Brain pericyte (primary cell): Measurements from ENCODE around the gene TLE4.
"Not testable (repeated sequence)": the region's sequence is repeated elsewhere in the genome, so short reads cannot be mapped to it uniquely, and the experiment has no call there.

Experiments
- DNase-seq: peaks from one replicate; pipeline ENCODE4 v3.0.0-alpha.2; 2012; ENCODE audit warnings: low read depth, low spot score

Gene TLE4

DNA sequence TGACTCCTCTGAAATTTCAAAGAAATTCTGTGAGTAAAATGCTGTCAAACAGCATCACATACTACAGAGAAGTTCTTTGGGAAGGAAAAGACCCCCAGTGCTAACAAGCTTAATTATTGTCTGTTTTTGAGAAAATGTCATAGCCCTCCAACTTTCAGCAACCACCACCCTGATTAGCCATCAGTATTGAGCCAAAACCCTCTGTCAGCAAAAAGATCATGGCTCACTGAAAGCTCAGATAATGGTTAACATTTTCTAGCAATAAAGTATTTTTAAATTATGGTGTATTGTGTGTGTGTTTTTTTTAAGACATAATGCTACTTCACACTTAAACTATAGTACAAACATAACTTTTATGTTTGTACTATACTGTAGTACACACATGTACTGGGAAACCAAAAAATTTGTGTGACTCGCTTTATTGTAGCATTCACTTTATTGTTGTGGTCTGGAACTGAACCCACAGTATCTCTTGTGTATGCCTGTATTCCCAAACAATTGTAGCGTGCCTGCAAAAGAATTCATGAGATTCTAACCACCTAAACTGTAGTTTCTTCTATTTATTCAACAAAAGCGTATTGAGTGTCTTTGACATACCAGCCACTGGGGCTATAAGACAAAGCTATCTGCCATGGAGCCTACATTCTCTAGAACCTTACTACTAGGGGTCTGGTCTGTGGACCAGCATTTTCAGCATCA is 31.6 kb downstream of the TLE4 start:
- DNase-seq: no peak

DNA sequence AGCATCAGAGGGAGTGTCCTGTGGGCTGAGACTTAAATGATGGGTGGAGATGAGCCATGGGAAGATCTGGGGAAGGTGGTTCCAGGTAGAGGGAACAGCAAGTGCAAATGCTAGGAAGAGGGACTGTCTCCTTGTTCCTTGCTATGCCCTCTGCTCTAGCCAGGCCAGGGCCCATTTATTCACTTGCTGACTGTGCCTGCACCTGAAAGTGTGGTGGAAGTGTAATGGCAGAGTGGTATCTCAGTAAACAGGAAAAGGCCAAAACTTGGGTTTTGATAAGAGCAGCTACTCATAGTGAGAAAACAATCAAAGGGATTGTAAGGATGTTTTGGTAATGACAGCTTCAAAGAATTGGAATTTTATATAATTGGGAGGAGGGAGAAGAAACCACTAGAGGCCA is 32.4 kb downstream of the TLE4 start:
- DNase-seq: no peak

DNA sequence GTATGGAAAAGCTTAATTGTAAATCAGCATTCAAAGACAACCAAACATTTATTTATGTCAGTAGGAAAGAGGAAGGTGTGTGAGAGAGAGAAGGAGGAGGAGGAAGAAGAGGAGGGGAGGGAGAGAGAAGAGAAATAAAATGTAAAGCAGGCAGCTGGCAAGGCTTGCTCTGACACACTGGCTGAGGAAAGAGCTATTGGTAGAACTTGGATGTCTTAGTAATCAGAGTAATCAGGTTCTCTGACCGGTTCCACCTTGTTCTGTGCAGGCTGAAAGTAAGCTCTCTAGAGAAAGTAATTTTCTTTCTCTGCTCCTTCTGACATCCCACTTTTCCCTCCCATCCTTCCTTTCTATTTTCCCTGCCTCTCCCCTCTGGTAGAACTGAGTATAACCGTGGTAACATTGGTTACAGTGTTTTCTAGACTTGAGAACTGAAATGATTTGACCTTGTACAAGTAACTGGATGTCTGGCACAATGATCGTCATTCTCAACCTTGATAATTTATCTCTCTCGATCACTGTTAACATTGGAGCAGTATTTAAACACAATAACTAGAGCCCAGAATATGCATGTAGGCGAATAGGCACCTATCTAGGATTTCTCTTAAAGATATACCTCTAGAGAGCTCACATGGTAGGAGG is 33.3 kb downstream of the TLE4 start:
- no peak for DNase-seq

DNA sequence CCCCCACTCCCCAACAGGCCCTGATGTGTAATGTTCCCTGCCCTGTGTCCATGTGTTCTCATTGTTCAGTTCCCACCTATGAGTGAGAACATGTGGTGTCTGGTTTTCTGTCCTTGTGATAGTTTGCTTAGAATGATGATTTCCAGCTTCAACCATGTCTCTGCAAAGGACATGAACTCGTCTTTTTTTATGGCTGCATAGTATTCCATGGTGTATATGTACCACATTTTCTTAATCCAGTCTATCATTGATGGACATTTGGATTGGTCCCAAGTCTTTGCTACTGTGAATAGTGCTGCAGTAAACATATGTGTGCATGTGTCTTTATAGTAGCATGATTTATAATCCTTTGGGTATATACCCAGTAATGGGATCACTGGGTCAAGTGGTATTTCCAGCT is 34.8 kb downstream of the TLE4 start:
- DNase-seq: not testable (repeated sequence)

DNA sequence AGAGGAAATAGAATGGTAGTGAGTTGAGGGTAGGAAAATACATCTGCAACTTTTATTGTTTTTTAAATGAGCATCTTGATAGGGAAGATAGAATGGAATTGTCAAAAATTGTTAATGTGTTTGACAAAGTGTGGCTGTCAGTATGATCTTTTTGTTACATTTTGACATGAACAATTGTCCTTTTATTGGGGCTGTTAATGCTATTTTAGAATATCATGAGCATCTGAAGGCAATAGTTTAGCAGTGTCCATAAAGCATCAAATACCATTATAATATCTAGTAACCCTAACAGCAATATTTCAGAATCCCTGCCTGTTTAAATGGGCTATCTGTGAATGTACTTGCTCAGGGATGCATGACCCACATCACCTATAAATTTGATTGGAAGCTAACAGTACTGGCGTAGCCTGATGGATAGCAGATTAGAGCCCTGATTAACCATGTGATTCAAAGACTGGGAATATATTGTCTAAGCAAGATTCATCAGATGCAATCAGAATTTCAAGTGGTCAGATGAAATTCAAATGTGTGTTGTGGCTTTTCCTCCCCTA is 37.8 kb downstream of the TLE4 start:
- DNase-seq: no peak

DNA sequence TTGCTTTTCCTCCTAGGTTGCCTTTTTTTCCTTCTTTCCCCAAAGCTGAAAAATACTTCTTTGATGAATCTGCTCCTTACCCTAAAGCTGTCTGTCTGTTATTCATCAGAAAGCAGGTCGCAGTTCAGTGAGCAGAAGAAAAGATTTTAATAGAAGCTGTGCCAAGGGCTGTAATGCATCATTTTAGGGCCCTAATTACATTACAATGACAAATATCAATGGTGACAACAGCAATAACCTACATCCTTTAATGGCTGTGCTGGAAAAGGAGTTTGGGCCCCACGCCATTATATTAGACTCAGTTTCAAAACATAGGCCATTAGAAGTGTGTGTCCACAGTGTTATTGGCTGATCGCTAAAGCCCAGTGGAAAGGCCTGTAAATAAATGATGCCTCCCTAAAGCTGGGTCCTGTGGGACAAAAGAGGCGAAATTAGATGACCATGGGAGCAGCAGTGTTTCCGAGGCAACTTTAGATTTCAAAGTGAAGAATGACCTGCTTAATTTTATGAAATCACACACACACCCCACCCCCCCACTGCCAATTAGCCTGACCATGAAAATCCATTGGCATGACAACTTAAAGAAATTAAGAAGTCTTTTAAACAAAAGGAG is 38.4 kb downstream of the TLE4 start:
- no peak for DNase-seq

DNA sequence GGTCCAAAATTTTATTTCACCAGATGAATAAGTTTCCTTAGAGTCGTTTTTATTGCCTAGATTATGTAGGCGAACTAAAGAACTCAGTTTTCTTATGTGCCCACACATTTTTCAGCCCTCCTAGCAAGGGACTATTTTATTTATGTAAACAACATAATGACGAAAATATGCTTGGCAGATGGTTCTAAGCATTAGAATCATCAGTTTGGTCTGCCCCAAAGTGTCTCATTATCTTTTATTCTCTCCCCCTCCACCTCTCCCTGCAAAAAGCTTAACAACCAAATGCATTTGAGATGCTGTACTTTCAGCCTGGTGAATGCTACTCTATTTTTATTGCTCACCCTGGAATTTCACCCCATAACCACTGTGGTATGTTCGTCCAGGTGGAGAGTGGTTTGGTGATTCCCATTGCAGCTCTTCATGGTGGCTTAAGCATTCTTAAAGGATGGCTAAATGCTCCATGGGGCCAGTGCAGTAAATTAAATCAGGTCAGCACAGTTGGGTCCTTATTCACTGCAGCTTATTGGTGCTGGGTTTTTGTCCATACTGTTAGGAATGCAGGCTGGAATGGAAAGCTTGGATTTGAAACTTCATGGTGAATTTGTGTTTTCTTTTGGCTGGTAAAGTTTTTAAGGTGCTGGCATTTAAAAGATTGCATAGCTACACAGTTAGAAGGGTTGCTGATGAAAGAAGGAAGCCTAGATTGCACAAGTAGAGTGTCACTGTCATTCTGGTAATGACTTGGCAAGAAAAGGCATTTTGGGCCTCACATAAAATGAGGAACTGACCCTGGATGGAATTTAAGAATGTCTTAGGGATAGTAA is 39.2 kb downstream of the TLE4 start:
- no peak for DNase-seq

DNA sequence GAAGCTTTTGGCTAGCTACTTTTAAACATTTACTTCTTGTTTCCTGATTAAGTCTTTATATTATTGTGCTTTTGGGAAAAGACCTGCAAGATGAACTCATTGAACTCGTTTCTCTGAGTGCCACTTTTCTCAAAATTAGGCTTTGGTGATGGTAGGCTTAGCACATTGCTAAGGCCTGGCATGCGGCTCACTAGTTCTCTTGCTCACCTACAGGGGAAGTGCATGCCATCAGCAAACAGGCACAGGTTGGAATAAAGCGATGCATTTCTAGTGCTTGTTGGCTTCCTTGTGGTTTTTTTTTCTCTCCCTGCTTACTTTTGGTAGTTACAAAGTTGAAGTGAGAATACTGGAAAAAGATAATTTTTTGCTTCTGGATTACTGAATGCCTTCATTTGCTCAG is 41.4 kb downstream of the TLE4 start:
- no peak for DNase-seq

DNA sequence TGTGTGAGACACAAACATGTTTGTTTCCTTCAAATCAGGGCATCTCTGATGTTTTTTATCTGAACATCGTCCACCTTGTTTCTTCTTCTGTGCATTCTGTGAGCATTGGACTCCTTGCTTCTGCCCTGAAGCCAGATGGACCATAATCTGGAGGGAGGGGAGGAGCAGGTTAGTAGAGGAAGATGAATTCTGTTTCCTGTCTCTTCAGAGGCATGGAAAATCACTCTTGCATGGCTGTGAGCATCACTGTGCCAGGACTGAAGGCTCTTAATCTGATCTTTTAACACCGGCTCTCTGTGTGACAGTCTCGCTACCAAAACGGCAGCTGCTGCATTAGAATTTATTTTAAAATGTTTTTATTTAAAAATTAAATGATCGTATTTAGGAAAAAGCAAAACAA is 43.3 kb downstream of the TLE4 start:
- no peak for DNase-seq

DNA sequence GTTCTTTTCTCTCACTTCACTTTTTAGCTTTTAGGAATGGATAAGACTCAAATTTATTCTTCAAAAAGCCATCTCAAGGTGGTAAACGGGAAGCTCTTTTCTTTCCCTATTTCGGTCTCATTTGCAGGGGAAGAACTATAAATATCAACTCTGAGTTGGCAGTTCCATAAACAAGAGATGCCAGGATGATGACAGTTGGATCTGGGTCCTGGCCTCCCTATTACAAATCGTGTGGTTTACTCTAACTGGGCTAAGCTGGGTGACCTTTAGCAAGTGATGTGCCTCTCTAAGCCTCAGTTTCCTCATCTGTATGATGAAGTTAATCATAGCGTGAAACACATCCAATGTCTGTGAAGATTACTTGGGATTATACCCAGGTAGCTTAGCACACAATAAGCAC is 44.2 kb downstream of the TLE4 start:
- no peak for DNase-seq

DNA sequence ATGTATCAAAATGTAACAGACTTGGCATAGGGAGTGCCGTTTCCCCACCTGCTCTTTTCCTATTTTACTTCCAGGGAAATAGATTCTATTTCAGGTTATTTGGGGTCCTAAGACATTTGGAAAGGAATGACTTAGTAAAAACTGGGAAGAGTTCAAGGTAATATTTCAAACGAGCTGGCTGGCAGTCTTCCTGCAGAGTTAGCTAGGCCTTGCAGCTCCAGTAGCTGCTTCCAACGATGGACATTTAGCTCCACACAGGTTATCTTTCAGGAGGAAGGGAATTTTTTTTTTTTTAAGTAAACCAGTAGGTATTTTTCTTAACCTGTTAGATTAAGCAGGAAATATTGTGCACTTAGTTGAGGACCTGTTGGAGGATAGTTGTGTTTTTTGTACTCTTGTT is 45.2 kb downstream of the TLE4 start:
- no peak for DNase-seq

DNA sequence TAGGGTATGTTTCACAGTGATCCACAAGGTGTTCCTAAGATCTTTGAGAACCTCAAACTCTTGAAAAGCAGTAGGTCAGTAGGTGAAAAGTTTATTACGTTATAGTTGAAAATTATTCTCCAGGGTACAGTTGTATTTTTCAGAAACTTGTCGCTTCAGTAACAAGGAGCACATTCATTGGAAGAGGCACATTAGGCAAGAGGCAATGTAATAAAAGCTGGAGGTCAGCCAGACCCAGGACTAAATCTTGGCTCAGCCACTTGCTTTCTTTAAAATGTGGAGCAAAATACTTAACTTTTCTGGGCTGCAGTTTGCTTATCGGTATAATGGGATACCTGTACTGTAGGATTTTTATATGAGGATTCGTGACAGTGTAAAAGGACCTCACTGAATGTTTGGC is 45.6 kb downstream of the TLE4 start:
- no peak for DNase-seq

DNA sequence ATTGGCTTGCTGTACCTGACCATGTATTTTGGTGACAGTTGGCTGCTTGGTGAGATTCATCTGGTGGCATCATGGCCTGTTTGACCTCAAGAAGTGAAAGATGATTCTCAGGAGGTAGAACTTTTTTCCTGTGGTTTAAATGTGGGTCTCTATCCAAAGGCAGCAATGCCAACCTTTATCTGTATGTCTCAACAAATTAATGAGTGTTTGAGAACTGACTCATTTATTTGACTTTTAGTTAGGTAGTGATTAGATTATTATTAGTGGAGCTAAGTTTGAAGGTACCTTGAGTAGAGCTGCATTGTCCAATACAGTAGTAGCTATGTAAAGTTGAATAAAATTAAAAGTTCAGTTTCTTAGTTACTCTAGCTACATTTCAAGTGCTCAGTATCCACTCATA is 48.2 kb downstream of the TLE4 start:
- DNase-seq: no peak

DNA sequence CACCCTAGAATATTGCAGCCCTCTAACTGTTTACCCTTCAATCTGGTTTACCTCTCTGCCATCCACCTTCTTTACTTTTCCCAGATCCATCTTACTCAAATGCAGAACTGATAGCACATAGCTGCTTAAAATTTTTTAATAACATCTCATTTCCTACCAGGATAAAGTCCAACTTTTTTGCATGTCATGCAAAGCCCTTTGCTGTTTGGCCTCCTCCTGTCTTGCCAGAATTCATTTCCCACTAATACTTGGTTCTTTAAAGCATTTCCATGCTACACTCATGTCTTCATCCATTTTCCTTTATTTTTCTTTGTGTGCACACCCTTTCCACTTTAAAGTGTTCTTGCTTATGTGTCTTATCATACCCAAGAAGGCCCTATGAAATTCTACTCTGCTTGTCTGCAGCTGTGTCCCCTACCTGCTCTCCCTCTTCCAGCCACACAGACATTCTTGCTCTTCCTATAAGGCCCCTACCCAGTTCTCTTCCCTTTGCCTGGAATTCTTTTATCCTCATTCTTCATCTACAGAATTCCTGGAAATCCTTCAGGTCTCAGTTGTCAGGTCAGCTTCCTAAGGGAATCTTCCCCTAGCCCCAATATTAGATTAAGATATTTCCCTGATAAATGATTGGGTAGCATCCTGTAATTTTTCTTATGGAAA is 50.3 kb downstream of the TLE4 start:
- no peak for DNase-seq

DNA sequence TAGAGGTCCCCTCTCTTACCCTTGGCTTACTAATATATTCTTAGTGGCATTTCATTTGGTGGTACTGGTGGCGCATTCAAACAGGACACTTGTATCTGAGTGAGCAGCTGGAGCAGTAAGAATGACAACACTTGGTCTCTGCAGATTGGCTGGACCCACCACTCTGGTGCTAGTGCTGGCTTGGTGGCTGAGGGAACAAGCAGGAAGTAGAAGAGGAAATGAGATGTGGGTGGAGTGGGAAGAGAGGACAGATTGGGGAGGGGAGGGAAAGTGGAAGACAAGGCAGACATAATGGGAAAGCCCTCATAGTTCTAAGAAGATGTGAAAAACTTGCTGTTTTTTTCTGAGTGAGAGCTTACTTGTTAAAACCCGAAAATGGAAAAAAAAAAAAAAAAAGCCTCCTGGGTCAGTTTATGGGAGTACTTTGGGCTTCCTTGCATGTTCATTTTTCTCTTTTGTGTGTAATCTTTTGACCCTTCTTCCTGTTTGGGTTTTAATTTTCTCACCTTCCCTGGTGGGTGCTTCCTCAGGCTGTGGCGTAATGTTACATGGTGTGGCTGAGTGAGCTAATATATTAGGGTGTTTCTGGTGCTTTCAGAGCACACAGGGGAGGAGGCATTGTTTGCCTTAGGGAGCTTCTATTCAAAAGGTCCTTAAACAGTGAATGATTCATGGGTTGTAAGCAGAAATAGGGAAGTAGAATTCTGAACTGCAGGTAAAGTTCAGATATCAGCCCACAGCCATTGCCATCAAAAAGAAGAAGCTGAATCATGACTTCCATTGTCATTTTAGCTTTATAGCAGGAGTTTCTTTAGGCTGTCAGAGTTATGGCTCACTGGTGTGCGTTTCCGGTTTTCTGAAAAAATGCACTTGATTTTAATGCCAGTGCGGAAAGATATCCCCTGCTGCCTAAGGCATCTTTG is 52.3 kb downstream of the TLE4 start:
- DNase-seq: no peak

DNA sequence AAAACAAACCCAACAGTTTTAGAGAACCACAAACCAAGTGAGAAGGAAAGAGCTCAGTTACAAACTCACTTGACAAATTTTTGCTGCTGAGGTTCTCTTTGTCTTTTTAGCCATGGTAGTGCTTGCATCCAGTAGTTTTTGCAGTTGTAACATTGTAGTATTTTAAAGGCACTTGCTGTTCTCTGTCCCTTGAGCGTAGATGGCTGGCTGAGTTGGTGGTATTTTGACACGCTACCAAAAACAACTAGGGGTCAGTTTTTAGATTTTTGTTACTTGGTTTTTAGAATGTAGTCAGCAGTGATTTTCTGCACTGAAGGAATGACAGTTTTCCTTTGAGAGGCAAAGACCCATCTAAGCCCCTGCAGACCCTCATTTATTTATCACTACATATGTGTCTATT is 58.0 kb downstream of the TLE4 start:
- no peak for DNase-seq

DNA sequence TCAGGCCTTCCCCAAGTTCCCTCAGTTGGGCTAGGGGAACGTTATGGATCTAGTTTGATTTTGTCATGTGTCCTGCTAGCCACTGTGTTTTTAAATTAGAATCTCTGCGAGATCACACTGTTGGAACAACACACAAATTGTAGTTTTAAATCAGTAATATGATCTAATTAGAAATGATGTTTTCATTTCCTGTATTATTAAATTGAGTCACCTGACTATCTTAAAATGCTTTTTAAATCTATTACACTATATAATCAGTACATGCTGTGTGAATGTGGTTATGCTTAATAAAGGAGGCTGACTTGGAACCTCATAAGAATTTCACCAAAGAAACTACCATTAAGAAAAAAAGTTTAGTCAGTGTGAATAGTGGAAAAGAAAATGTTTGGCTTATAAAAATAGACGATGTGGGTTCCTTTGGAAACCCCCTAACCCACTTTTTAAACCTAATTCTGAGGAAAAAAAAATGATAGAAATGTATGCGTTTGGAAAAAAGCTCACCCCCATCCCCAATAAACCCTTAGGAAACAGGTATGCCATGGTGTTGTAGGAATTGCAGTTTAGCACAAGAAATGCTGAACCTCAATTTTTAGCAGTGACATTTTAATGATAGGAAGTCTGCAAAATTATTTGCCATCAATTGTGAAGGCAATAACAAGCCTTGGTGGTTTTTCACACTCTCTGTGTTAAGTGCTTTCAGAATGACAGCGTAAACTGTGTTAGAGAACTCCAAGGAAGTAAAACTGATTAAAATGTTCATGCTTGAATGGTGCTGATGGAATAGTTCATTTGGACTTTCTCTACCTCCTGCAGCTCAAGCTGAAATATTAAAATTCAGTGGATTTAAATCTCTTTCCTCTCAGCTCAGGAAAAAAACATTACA is 59.0 kb downstream of the TLE4 start:
- DNase-seq: no peak

DNA sequence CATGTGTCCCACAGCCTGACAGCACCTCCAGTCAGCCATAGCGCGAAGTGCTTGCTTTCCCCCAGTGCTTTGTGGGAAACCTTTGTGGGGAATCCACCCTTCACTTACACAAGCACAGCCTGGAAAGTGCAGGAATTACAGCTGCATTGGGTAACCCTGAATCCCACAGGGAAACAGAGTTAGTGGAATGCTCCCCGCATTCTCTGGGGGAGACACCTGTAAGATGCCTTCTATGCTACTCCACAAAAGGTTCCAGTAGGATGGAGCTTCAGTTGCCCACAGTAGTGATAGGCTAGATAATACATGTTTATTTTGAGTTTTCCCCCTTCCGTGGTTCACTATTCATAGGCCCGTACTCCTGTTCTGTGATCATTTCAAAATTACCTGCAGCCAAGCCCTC is 60.3 kb downstream of the TLE4 start:
- DNase-seq: no peak

DNA sequence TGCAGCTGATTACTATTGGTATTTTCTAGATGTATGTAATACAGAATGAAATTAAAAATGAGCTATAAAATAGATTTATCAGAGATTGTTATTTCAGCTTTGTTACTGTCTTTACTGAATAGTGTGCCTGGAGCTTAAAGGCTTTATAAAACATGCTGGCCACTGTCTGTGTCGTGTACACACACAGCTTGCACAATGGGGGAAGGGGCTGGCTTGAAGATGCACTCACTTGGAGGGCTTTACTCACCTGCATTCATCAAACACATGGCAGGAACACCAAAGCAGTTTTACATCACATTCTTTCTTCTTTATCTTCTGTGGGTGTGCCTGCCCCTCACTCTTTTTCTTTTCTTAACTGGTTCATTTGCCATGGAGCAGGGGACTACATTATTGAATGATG is 60.9 kb downstream of the TLE4 start:
- no peak for DNase-seq

DNA sequence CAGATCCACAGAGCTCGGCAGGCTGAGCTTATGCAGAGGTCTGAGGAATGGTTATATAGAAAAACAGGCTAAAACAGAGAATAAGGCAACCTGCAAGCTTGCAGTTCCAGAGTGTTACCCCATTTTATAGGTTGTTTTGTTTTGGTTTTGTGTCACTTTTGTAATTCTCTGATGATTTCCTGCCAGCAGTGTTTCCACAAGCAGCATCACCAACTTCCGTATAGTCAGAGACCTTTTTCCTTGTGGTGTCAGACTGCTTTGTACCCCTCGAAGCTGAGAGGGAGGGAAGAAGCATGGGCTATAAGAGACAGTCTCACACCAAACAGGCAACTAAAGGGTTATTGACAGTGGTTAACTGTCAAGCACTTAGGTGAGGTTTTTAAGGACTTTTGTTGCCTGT is 61.8 kb downstream of the TLE4 start:
- no peak for DNase-seq
